Body of pancreas (tissue), 4 donors: ENCODE data around the gene GAS1.

Experiments
- POLR2A ChIP-seq, 3 donors: fragments of 450-650 bp; IDR thresholded peaks; one replicate each; pipeline ENCODE4 v1.6.1; 2016; ENCODE audit warnings: antibody characterized with exemption in 3 of 3, mild to moderate bottlenecking in 2 of 3
- TF ChIP-seq, protein P1 (sequence below), 7 experiments: fragments of 450-650 bp in 4 of 7; fragments of 200-600 bp in 3 of 7; sonication (generic) in 3 of 7; IDR thresholded peaks; one replicate each; pipeline ENCODE4 v1.5.1; 2016 to 2019; ENCODE audit warnings: antibody characterized with exemption in 7 of 7

- TF ChIP-seq, protein P1, sequence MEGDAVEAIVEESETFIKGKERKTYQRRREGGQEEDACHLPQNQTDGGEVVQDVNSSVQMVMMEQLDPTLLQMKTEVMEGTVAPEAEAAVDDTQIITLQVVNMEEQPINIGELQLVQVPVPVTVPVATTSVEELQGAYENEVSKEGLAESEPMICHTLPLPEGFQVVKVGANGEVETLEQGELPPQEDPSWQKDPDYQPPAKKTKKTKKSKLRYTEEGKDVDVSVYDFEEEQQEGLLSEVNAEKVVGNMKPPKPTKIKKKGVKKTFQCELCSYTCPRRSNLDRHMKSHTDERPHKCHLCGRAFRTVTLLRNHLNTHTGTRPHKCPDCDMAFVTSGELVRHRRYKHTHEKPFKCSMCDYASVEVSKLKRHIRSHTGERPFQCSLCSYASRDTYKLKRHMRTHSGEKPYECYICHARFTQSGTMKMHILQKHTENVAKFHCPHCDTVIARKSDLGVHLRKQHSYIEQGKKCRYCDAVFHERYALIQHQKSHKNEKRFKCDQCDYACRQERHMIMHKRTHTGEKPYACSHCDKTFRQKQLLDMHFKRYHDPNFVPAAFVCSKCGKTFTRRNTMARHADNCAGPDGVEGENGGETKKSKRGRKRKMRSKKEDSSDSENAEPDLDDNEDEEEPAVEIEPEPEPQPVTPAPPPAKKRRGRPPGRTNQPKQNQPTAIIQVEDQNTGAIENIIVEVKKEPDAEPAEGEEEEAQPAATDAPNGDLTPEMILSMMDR (IDR thresholded peaks at IDR 0.05): peak in 3 of 7 experiments; percentile 16 to 31 (median 29)
- TF ChIP-seq POLR2A (IDR thresholded peaks at IDR 0.05): peak; percentile 51 to 87 (median 52)
These were observed 833 bp downstream of the GAS1 start for GRCh38 chr9:86946201-86947145.
